OCI-LY7 (cell line): ENCODE data around the gene SLC4A5.

Experiments
- CTCF ChIP-seq: fragments of 200-600 bp; sonication (generic); conservative IDR thresholded peaks from 2 replicates; pipeline ENCODE4 v1.5.1; 2014; ENCODE audit warnings: mild to moderate bottlenecking, antibody characterized with exemption, low read length, moderate library complexity, mixed read lengths
- EZH2phosphoT487 ChIP-seq: fragments of 200-600 bp; sonication (generic); IDR thresholded peaks from 2 replicates; pipeline ENCODE4 v1.6.1; 2018; ENCODE audit warnings: low read depth, borderline replicate concordance, mild to moderate bottlenecking, mixed run types, antibody characterized with exemption, low read length, moderate library complexity, mixed read lengths

DNA sequence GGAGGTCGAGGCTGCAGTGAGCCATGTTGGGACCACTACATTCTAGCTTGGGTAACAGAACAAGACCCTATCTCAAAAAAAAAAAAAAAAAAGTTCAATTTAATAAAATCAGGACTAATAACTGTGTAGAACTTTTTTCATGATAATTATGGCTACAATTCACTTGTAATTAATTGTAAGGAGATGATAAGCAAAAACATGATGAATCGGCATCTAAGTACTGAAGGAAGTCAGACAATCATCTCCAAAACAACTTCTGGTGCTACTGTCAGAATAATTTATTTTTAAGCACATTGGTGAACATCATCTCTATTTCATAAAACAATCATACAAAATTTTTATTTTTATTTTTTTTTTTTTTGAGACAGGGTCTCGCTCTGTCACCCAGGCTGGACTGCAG lies 154.5 kb downstream of the SLC4A5 start:
- TF ChIP-seq CTCF (no peak), EZH2phosphoT487 (no peak)
